SK-N-MC (cell line): Measurements from ENCODE around the gene RCC2.
"Not testable (repeated sequence)": the region's sequence is repeated elsewhere in the genome, so short reads cannot be mapped to it uniquely, and the experiment has no call there.

Experiments
- DNase-seq: peaks from one replicate; pipeline ENCODE4 v3.0.0-alpha.2; 2011; ENCODE audit warnings: low read depth, low spot score
- H3K27ac ChIP-seq: fragments of 200-600 bp; sonication (generic); 2 replicates; pipeline ENCODE4 v1.5.1; 2016; ENCODE audit warnings: mixed run types
- H3K36me3 ChIP-seq: fragments of 200-600 bp; sonication (generic); 2 replicates; pipeline ENCODE4 v1.6.1; 2017; ENCODE audit warnings: antibody characterized with exemption, low read length, mixed read lengths; ENCODE audit not compliant: insufficient read depth
- H3K4me3 ChIP-seq: fragments of 200-600 bp; sonication (generic); 2 replicates; pipeline ENCODE4 v1.5.1; 2016
- H3K9ac ChIP-seq: fragments of 200-600 bp; sonication (generic); 2 replicates; pipeline ENCODE4 v1.8.0; 2017; ENCODE audit warnings: mixed run types, mixed read lengths; ENCODE audit not compliant: insufficient read length
- H3K9me3 ChIP-seq: fragments of 200-600 bp; sonication (generic); 2 replicates; pipeline ENCODE4 v1.6.1; 2017; ENCODE audit warnings: low read depth, mild to moderate bottlenecking, antibody characterized with exemption, low read length, moderate library complexity, mixed read lengths
- EZH2 ChIP-seq: fragments of 200-600 bp; sonication (generic); IDR thresholded peaks from one replicate; pipeline ENCODE4 v1.6.1; 2017; ENCODE audit warnings: antibody characterized with exemption
- FOXP2 ChIP-seq: optimal IDR thresholded peaks from 2 replicates; pipeline ENCODE3; 2011; ENCODE audit warnings: mild to moderate bottlenecking, moderate library complexity; ENCODE audit not compliant: insufficient read depth; ENCODE audit errors: extremely low read length, control extremely low read depth
- POLR2AphosphoS5 ChIP-seq: IDR thresholded peaks from 2 replicates; pipeline ENCODE4 v1.6.1; 2012; ENCODE audit warnings: mild to moderate bottlenecking, low read depth, low read length, borderline replicate concordance

The RCC2 gene

DNA sequence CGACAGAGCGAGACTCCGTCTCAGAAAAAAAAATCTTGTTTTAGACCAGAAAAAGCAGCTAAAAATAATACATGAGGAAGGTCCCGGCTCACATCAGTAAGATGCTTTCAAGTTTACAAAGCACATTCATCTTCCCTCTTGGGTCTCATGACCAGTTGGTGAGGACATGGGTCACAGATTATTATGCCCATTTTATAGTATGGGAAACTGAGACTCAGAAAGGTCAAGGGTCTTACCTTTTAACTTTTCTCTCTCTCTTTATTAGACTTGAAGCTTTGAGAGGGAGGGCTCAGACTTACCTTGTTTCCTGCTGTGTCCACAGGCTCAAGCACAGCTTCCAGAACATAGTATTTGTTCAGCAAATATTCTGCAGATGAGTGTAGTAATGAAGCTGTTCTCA is 13.2 kb upstream of the RCC2 start:
- Histone ChIP-seq H3K9ac (no peak overlapping the region), H3K4me3 (no peak overlapping the region), H3K36me3 (no peaks in the 10 kb centered on the region), H3K27ac (no peak overlapping the region), H3K9me3 (no peaks in the 10 kb centered on the region)
- TF ChIP-seq EZH2 (no peak), POLR2AphosphoS5 (no peak), FOXP2 (no peak)
- DNase-seq = no peak

DNA sequence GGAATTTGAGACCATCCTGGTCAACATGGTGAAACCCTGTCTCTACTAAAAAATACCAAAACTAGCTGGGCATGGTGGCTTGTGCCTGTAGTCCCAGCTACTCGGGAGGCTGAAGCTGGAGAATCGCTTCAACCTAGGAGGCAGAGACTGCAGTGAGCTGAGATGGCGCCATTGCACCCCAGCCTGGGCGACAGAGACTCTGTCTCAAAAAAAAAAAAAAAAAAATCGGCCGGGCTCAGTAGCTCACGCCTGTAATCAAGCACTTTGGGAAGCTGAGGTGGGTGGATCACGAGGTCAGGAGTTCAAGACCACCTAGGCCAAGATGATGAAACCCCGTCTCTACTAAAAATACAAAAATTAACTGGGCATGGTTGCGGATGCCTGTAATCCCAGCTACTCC is 12.7 kb upstream of the RCC2 start:
- not testable (repeated sequence) for H3K9me3 ChIP-seq, DNase-seq, H3K9ac ChIP-seq, H3K4me3 ChIP-seq, H3K36me3 ChIP-seq
- H3K27ac ChIP-seq = peak overlapping the region; percentile 61; the same call in 1 of the 2 replicates

GRCh38 chr1:17451731-17452130 is 12.3 kb upstream of the RCC2 start:
- no peak for TF ChIP-seq EZH2
- TF ChIP-seq FOXP2 = no peak
- no peak for TF ChIP-seq POLR2AphosphoS5
- Histone ChIP-seq H3K36me3 (no peaks in the 10 kb centered on the region), H3K9ac (no peak overlapping the region), H3K27ac (peak overlapping the region; percentile 61; the same call in 1 of the 2 replicates), H3K9me3 (no peaks in the 10 kb centered on the region), H3K4me3 (0 out of 2 replicates have a peak overlapping the region, but pooled peaks have one; percentile 33)
- DNase-seq = no peak

DNA sequence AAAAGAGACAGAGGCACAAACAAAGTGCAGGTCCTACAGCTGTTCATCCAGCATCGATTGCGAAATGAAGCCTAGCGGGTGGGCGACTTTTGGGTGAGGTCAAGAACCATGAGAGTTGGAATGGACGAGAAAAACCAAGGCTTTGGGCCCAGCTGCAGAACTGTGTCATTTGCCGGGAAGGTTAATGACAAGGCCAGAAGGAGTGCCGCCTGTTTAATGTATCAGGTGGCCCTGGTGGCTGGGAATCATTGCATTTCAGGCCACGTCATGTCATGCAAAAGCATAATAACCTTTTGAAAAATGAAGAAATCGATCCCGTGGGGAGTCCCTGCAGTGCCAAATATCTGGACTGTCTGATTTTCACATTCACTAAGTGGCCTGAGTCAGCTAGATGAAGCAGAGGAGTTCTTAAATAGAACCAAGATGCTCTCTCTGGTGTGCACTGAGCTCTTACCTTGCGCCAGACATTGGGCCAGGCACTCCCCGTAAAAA is 8.1 kb upstream of the RCC2 start:
- no peak for DNase-seq
- no peak overlapping the region for H3K27ac ChIP-seq
- no peaks in the 10 kb centered on the region for H3K36me3 ChIP-seq
- TF ChIP-seq POLR2AphosphoS5 (no peak), EZH2 (no peak), FOXP2 (no peak)
- no peak overlapping the region for H3K4me3 ChIP-seq
- H3K9ac ChIP-seq = no peak overlapping the region
- no peaks in the 10 kb centered on the region for H3K9me3 ChIP-seq

DNA sequence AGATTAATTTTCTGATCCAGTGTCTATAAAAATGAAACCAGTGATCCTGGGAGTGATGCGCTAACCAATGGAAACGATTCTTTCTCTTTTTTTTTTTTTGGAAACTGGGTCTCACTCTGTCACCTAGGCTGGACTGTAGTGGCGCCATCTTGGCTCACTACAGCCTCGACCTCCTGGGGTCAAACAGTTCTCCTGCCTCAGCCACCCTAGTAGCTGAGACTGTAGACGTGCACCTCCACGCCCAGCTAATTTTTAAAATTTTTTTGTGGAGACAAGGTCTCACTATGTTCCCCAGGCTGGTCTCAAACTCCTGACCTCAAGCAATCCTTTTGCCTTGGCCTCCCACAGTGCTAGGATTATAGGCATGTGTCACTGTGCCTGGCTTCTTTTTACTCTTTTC is 3.4 kb upstream of the RCC2 start:
- H3K27ac ChIP-seq = no peak overlapping the region
- no peak overlapping the region for H3K9ac ChIP-seq
- TF ChIP-seq FOXP2 = no peak
- no peak for TF ChIP-seq EZH2
- TF ChIP-seq POLR2AphosphoS5 = no peak
- H3K9me3 ChIP-seq = no peaks in the 10 kb centered on the region
- H3K4me3 ChIP-seq = no peak overlapping the region
- no peaks in the 10 kb centered on the region for H3K36me3 ChIP-seq
- DNase-seq = no peak

GRCh38 chr1:17441993-17442357 is 2.5 kb upstream of the RCC2 start:
- no peak for TF ChIP-seq FOXP2
- TF ChIP-seq POLR2AphosphoS5 = no peak
- TF ChIP-seq EZH2 = no peak
- Histone ChIP-seq H3K4me3 (peak overlapping the region; percentile 81), H3K36me3 (peaks cover 4% of the 10 kb centered on the region), H3K9ac (peak overlapping the region; percentile 90), H3K9me3 (no peaks in the 10 kb centered on the region), H3K27ac (peak overlapping the region; percentile 97)
- no peak for DNase-seq

GRCh38 chr1:17441265-17441992 is 2.0 kb upstream of the RCC2 start:
- Histone ChIP-seq H3K27ac (peak overlapping the region; percentile 97), H3K4me3 (peak overlapping the region; percentile 81), H3K9me3 (no peaks in the 10 kb centered on the region), H3K9ac (peak overlapping the region; percentile 90), H3K36me3 (peaks cover 10% of the 10 kb centered on the region)
- no peak for DNase-seq
- TF ChIP-seq FOXP2 (no peak), EZH2 (no peak), POLR2AphosphoS5 (no peak)

DNA sequence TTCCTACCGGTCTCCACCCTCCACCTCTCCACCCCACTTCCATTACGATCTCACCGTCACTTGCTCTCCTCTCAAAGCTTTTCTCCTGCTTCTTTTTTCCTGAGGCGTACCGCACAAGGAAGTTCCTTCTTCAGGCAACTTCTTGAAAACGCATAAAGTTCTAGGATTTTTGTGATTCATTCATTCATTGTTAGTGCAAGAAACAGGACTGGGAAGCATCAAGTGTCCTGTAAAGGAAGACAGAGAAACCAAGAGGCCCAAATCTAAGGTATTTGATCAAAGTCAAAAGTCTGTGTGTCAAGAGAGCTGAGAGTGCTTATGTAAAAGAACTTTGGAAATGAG is 1.3 kb upstream of the RCC2 start:
- TF ChIP-seq POLR2AphosphoS5 = no peak
- TF ChIP-seq EZH2 = no peak
- TF ChIP-seq FOXP2 = no peak
- peak overlapping the region; percentile 81 for H3K4me3 ChIP-seq
- H3K9ac ChIP-seq = peak overlapping the region; percentile 90
- H3K27ac ChIP-seq = peak overlapping the region; percentile 97
- H3K36me3 ChIP-seq = peaks cover 16% of the 10 kb centered on the region
- DNase-seq = no peak
- no peaks in the 10 kb centered on the region for H3K9me3 ChIP-seq
